Measurements from ENCODE around the gene PROSER1. TPM values are rescaled to one million over a fixed set of nuclear protein-coding genes. Genes with fewer than 3 reads are reported as not detected.
"Not testable (repeated sequence)": the region's sequence is repeated elsewhere in the genome, so short reads cannot be mapped to it uniquely, and the experiment has no call there.

Gene PROSER1
- total RNA-seq, 1 donor, result 45.2 TPM

DNA sequence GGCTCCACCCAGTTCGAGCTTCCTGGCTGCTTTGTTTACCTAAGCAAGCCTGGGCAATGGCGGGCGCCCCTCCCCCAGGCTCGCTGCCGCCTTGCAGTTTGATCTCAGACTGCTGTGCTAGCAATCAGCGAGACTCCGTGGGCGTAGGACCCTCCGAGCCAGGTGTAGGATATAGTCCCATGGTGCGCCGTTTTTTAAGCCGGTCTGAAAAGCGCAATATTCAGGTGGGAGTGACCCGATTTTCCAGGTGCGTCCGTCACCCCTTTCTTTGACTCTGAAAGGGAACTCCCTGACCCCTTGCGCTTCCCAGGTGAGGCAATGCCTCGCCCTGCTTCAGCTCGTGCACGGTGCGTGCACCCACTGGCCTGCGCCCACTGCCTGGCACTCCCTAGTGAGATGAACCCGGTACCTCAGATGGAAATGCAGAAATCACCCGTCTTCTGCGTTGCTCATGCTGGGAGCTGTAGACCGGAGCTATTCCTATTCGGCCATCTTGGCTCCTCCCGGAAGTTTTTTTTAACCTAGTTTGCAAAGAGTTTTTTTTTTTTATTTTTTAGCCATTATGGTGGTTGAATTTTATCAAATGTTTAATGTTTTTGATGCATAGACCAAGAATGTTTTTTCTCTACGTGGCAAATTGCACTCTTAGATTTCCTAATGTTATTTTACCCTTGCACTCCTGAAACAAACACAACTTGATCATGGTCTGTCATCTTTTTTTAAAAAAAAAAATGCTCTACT, 31.3 kb downstream of the PROSER1 start:
- H3K4me3 ChIP-seq (ENCODE audit: low read length); H3K4me1 ChIP-seq (ENCODE audit: insufficient read depth, low read length); H3K9me3 ChIP-seq (ENCODE audit: low read depth, low read length): not testable (repeated sequence)

DNA sequence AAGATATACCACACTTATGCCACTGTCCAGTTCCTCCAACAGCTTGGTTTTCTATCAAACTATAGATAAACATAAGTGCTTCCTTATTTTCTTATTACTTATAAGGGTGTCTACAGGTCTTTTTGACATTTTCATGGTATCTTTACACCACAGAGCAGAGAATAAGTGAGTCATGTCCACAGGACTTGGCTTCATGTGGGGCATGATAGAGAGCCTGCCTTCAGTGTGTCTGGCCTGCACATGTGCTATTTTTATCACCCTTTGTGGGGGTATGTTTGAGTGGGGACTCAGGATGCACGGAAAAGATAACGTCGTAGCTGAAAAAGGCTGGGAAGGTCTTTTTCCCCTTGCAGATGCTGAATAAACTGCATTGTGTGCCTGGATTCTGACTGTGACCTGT, 39.1 kb downstream of the PROSER1 start:
- Histone ChIP-seq H3K4me3 (ENCODE audit: low read length) (no peak overlapping the region), H3K27me3 (ENCODE audit: insufficient read depth, low read length) (no peaks in the 10 kb centered on the region), H3K9me3 (ENCODE audit: low read depth, low read length) (no peaks in the 10 kb centered on the region), H3K4me1 (ENCODE audit: insufficient read depth, low read length) (no peaks in the 10 kb centered on the region)

More for the DNA sequence above, 31.3 kb downstream of the PROSER1 start:
- H3K27me3 ChIP-seq (ENCODE audit: insufficient read depth, low read length), result not testable (repeated sequence)

GRCh38 chr13:38993381-38993780, 44.5 kb downstream of the PROSER1 start:
- H3K9me3 ChIP-seq (ENCODE audit: low read depth, low read length), result no peaks in the 10 kb centered on the region
- H3K4me3 ChIP-seq (ENCODE audit: low read length), result no peak overlapping the region
- H3K27me3 ChIP-seq (ENCODE audit: insufficient read depth, low read length), result no peaks in the 10 kb centered on the region
- H3K4me1 ChIP-seq (ENCODE audit: insufficient read depth, low read length), result no peaks in the 10 kb centered on the region

DNA sequence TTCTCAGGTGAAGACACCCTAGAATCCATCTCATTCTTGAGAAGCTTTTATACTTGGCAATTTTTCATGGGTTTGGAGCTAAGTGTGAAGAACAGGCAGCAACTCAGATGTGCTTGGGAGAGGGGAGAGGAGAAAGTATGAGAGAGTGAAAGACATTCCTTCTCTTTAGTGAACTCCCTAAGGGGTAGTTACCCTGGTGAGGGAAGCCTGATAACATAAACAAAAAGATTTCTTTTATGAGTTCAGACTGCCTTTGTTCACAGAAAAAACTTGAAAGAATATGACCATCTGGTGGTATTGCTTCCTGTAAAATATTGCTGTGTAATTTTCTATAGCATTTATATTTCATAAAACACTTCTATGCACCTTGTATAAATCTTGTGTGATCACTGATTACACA, 47.2 kb downstream of the PROSER1 start, which contains the start of gene STOML3:
STOML3 (minus strand) TSS at position 139 of the 400 bp plus-strand sequence; CDS start at position 29, 110 bp downstream.
- Histone ChIP-seq H3K4me3 (ENCODE audit: low read length) (no peak within 1 kb of the TSS), H3K27me3 (ENCODE audit: insufficient read depth, low read length) (no peaks in the 10 kb centered on the region), H3K4me1 (ENCODE audit: insufficient read depth, low read length) (no peaks in the 10 kb centered on the region), H3K9me3 (ENCODE audit: low read depth, low read length) (no peaks in the 10 kb centered on the region)

- H3K9me3 ChIP-seq (ENCODE audit: low read depth, low read length), result no peaks in the 10 kb centered on the region
- no peaks in the 10 kb centered on the region for H3K4me1 ChIP-seq (ENCODE audit: insufficient read depth, low read length)
- peaks cover 2% of the 10 kb centered on the region for H3K27me3 ChIP-seq (ENCODE audit: insufficient read depth, low read length)
- H3K4me3 ChIP-seq (ENCODE audit: low read length), result no peak overlapping the region
Observed at GRCh38 chr13:38981096-38981495, 56.8 kb downstream of the PROSER1 start.

- Histone ChIP-seq H3K4me1 (ENCODE audit: insufficient read depth, low read length) (no peaks in the 10 kb centered on the region), H3K27me3 (ENCODE audit: insufficient read depth, low read length) (peaks cover 2% of the 10 kb centered on the region), H3K9me3 (ENCODE audit: low read depth, low read length) (no peaks in the 10 kb centered on the region), H3K4me3 (ENCODE audit: low read length) (no peak overlapping the region)
Observed at GRCh38 chr13:38980750-38981078, 57.2 kb downstream of the PROSER1 start.

GRCh38 chr13:38979891-38980749, 57.8 kb downstream of the PROSER1 start:
- Histone ChIP-seq H3K4me3 (ENCODE audit: low read length) (no peak overlapping the region), H3K9me3 (ENCODE audit: low read depth, low read length) (no peaks in the 10 kb centered on the region), H3K4me1 (ENCODE audit: insufficient read depth, low read length) (no peaks in the 10 kb centered on the region), H3K27me3 (ENCODE audit: insufficient read depth, low read length) (peaks cover 2% of the 10 kb centered on the region)

- no peaks in the 10 kb centered on the region for H3K9me3 ChIP-seq (ENCODE audit: low read depth, low read length)
- H3K4me1 ChIP-seq (ENCODE audit: insufficient read depth, low read length), result no peaks in the 10 kb centered on the region
- no peak overlapping the region for H3K4me3 ChIP-seq (ENCODE audit: low read length)
- H3K27me3 ChIP-seq (ENCODE audit: insufficient read depth, low read length), result no peaks in the 10 kb centered on the region
Observed at GRCh38 chr13:38970380-38971051, 67.4 kb downstream of the PROSER1 start.

DNA sequence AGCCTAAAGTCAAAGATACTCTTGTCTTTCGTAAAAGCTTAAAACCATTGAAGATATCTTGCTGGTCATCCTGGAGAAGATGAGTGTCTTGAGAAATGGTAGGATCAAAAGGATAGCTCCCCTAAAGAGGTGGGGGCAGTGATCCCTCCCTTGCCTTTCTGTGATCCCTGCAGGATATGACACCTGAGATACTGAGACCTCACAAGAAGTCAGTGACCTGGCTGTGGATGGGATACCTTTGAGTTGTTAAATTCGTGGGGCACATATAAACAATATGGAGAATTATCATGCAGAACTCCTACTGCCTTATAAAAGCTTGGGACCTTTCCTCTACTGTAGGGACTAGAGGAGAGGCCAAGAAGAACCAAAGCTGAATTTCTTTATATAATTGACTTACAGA, 68.7 kb downstream of the PROSER1 start:
- Histone ChIP-seq H3K4me1 (ENCODE audit: insufficient read depth, low read length) (no peaks in the 10 kb centered on the region), H3K27me3 (ENCODE audit: insufficient read depth, low read length) (no peaks in the 10 kb centered on the region), H3K4me3 (ENCODE audit: low read length) (no peak overlapping the region), H3K9me3 (ENCODE audit: low read depth, low read length) (no peaks in the 10 kb centered on the region)

GRCh38 chr13:38967446-38967845, 70.4 kb downstream of the PROSER1 start:
- no peaks in the 10 kb centered on the region for H3K27me3 ChIP-seq (ENCODE audit: insufficient read depth, low read length)
- no peaks in the 10 kb centered on the region for H3K9me3 ChIP-seq (ENCODE audit: low read depth, low read length)
- H3K4me1 ChIP-seq (ENCODE audit: insufficient read depth, low read length), result no peaks in the 10 kb centered on the region
- no peak overlapping the region for H3K4me3 ChIP-seq (ENCODE audit: low read length)

GRCh38 chr13:38965281-38965680, 72.6 kb downstream of the PROSER1 start:
- Histone ChIP-seq H3K4me3 (ENCODE audit: low read length) (no peak overlapping the region), H3K27me3 (ENCODE audit: insufficient read depth, low read length) (no peaks in the 10 kb centered on the region), H3K9me3 (ENCODE audit: low read depth, low read length) (no peaks in the 10 kb centered on the region), H3K4me1 (ENCODE audit: insufficient read depth, low read length) (no peaks in the 10 kb centered on the region)

DNA sequence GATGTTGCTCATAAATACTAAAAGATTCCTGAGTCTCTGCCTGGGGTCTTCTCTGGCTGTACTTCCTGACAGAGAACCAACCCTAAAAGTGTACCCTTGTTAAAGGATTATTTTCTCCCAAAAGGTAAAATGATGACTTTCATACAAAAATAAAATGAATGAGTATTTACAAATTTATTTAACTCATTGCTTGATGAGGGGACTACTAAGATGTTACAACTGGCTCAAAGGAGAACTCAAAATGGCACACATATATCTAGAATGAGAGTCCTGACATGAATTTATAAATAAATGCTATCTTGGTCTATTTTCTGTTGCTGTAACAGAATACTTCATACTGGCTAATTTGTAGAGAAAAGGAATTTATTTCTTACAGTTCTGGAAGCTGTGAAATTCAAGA, 77.7 kb downstream of the PROSER1 start:
- Histone ChIP-seq H3K27me3 (ENCODE audit: insufficient read depth, low read length) (no peaks in the 10 kb centered on the region), H3K4me3 (ENCODE audit: low read length) (no peak overlapping the region), H3K4me1 (ENCODE audit: insufficient read depth, low read length) (no peaks in the 10 kb centered on the region), H3K9me3 (ENCODE audit: low read depth, low read length) (no peaks in the 10 kb centered on the region)

Measured in mononuclear cell (primary cell).